DND-41 (cell line): ENCODE data around the gene ASB18.

ENCODE experiments used
- ATAC-seq: fragments of 200-7000 bp; cut with Tn5 transposase; 3 replicates; pipeline ENCODE4 v1.9.1; 2021; ENCODE audit warnings: low read depth; ENCODE audit not compliant: insufficient read depth
- DNase-seq: peaks from one replicate; pipeline ENCODE4 v3.0.0-alpha.2; 2020
- H2AFZ ChIP-seq: 2 replicates; pipeline ENCODE4 v1.6.0; 2012; ENCODE audit warnings: low read depth, low read length
- H3K27ac ChIP-seq: 2 replicates; pipeline ENCODE4 v1.5.1; 2012; ENCODE audit warnings: low read length, inconsistent platforms
- H3K27me3 ChIP-seq: fragments of 200-600 bp; sonication (generic); 2 replicates; pipeline ENCODE4 v1.6.0; 2012; ENCODE audit warnings: low read length, mild to moderate bottlenecking, inconsistent platforms; ENCODE audit not compliant: insufficient read depth, poor library complexity
- H3K36me3 ChIP-seq: 2 replicates; pipeline ENCODE4 v1.5.1; 2012; ENCODE audit warnings: low read length, inconsistent platforms; ENCODE audit not compliant: insufficient read depth
- H3K4me1 ChIP-seq: 2 replicates; pipeline ENCODE4 v1.5.1; 2012; ENCODE audit warnings: mild to moderate bottlenecking, low read length; ENCODE audit not compliant: insufficient read depth
- H3K4me2 ChIP-seq: 2 replicates; pipeline ENCODE4 v1.6.0; 2012; ENCODE audit warnings: mild to moderate bottlenecking, moderate library complexity, low read length, inconsistent platforms; ENCODE audit not compliant: insufficient read depth
- H3K4me3 ChIP-seq, 2 experiments: fragments of 200-600 bp in 1 of 2; shearing (Covaris generic) in 1 of 2; 2 replicates each; pipeline ENCODE4 v1.5.1; 2012 to 2016; ENCODE audit warnings: inconsistent platforms in 2 of 2, low read length in 2 of 2, mild to moderate bottlenecking in 2 of 2, low read depth in 1 of 2, moderate library complexity in 1 of 2
- H3K79me2 ChIP-seq: 2 replicates; pipeline ENCODE4 v1.6.0; 2012; ENCODE audit warnings: low read length, inconsistent platforms; ENCODE audit not compliant: insufficient read depth
- H3K9ac ChIP-seq: 2 replicates; pipeline ENCODE4 v1.6.0; 2012; ENCODE audit warnings: low read depth, mild to moderate bottlenecking, inconsistent platforms, low read length, moderate library complexity
- H3K9me3 ChIP-seq: 2 replicates; pipeline ENCODE4 v1.5.1; 2012; ENCODE audit warnings: low read length, moderate library complexity, mild to moderate bottlenecking, inconsistent platforms; ENCODE audit not compliant: insufficient read depth, severe bottlenecking
- H4K20me1 ChIP-seq: 2 replicates; pipeline ENCODE4 v1.6.0; 2012; ENCODE audit warnings: low read length; ENCODE audit not compliant: insufficient read depth
- CTCF ChIP-seq: IDR thresholded peaks from 2 replicates; pipeline ENCODE4 v1.5.1; 2012; ENCODE audit warnings: borderline replicate concordance, low read length, moderate library complexity, mild to moderate bottlenecking; ENCODE audit not compliant: poor library complexity, severe bottlenecking; ENCODE audit errors: extremely low read depth
- EZH2 ChIP-seq: IDR thresholded peaks from 3 replicates; pipeline ENCODE4 v1.6.1; 2012; ENCODE audit warnings: borderline replicate concordance, low read depth, mild to moderate bottlenecking, moderate library complexity, low read length, inconsistent platforms; ENCODE audit not compliant: severe bottlenecking

Gene ASB18

GRCh38 chr2:236143811-236144210 lies 120.4 kb downstream of the ASB18 start:
- H4K20me1 ChIP-seq, result no peaks in the 10 kb centered on the region
- ATAC-seq (no peak), DNase-seq (no peak)
- no peaks in the 10 kb centered on the region for H3K9me3 ChIP-seq
- H3K4me3 ChIP-seq, result no peak overlapping the region
- no peak overlapping the region for H2AFZ ChIP-seq
- H3K4me2 ChIP-seq, result no peak overlapping the region
- H3K36me3 ChIP-seq, result no peaks in the 10 kb centered on the region
- no peak overlapping the region for H3K27ac ChIP-seq
- H3K9ac ChIP-seq, result no peak overlapping the region
- no peaks in the 10 kb centered on the region for H3K4me1 ChIP-seq
- no peaks in the 10 kb centered on the region for H3K79me2 ChIP-seq
- H3K27me3 ChIP-seq, result no peaks in the 10 kb centered on the region
- TF ChIP-seq CTCF (no peak), EZH2 (no peak)
